AG08395 (cell line): Measurements from ENCODE around the gene SFMBT2.

Experiments used
- DNase-seq: peaks from one replicate; pipeline ENCODE4 v3.0.0; 2012; ENCODE audit warnings: mixed read lengths, low spot score

SFMBT2 gene

GRCh38 chr10:7364474-7364873 lies 46.4 kb downstream of the SFMBT2 start:
- DNase-seq, result no peak

DNA sequence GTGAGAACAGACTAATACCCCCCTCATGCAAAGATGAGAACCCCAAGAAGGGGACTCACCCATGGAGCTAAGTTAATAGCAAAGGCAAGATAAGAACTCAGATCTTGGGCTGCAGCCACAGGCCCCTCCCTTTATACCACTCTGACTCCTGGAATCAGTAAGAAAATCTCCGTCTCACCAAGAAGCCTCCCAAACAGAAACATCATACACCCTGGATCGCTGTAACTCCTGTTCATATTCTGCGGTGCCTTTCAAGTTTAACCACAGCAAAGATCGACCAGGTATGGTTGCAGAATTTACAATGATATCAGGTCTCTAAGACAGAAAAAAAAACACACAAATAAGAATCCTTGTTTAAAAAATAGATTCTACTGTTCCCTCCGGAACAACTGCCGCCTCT lies 47.1 kb downstream of the SFMBT2 start:
- DNase-seq, result no peak

DNA sequence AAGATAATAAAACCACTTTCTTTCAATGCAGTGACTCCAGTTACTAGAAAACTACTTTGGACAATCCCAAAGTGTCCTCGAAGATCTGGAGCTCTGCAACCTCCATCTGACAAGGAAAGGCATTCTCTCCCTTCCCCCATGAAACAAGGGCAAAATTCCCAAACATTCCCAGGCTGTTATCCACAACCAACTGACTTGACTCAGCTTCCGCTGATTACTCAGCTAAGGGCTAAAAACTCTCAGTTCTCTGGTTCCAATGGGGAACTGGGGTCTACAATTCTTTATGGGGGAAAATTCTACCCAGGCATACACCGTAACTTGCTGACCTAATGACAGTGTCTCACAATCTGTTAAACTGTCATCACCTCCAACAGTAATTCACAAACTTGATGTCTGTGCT lies 48.4 kb downstream of the SFMBT2 start:
- no peak for DNase-seq

GRCh38 chr10:7361316-7361715 lies 49.5 kb downstream of the SFMBT2 start:
- no peak for DNase-seq

- no peak for DNase-seq
Observed at GRCh38 chr10:7359954-7360353, 50.9 kb downstream of the SFMBT2 start.

DNA sequence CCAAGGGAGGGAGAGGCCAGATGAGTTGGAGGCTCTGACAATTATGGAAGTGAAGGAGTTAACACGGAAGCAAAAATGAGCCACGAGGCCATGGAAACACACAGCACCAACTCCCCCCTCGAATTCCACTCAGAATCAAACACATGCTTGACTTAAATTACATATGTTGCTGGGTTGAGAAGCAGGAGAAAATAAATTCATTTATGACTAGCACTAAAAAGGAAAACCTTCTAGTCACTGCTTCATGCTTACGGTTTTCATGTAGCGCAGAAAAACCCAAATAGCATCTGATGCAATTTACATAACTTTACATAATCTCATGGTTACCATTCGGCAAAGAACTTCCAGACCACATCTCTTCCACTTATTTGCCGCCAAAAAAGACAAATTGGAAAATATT lies 51.5 kb downstream of the SFMBT2 start:
- DNase-seq, result no peak

- no peak for DNase-seq
Observed at GRCh38 chr10:7357193-7357592, 53.6 kb downstream of the SFMBT2 start.

DNA sequence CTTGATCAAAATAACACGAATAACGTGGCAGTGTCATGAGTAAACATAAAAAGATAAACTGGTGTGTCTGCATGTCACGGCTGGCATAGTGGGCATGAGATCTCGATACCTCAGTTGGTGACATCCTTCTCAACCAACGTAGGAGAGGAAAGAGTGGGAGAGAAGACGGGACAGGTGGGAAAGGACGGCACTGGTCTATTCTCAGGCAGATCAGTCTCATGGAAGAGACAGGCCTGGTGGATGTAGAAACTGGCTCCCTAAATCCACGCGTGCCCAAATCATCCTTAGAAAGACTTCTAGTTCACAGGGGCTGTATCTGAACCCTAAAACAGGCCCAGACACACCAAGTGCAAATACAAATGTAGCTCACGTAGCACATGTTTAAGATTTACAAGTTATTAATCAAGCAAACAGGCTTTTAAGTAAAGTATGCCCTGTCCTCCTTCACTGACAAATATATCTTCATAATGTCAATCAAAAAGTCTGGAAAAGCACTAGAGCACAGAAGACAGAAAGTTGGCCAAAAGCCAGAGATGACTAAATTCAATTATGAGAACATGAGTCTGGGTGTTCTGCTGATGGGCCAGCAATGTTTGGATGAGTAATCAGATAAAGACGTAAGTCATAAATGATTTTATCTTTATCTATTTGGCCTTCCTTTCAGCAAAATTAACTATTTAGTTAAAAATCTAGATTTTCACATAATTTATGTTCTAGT lies 56.3 kb downstream of the SFMBT2 start:
- DNase-seq, result no peak

GRCh38 chr10:7351894-7352293 lies 58.9 kb downstream of the SFMBT2 start:
- no peak for DNase-seq

GRCh38 chr10:7350541-7351195 lies 60.2 kb downstream of the SFMBT2 start:
- no peak for DNase-seq

- no peak for DNase-seq
Observed at GRCh38 chr10:7345717-7346116, 65.1 kb downstream of the SFMBT2 start.

DNA sequence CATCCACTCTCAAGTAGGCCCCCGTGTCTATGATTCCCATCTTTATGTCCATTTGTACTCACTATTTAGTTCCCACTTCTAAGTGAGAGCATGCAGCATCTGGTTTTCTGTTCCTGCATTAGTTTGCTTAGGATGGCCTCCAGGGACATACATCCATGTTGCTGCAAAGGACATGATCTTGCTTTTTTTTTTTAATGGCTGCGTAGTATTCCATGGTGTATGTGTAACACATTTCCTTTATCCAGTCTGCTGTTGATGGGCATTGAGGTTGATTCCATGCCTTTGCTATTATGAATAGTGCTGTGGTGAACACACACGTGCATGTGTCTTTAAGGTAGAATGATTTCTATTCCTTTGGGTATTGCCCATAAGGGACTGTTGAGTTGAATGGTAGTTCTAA lies 67.8 kb downstream of the SFMBT2 start:
- no peak for DNase-seq

DNA sequence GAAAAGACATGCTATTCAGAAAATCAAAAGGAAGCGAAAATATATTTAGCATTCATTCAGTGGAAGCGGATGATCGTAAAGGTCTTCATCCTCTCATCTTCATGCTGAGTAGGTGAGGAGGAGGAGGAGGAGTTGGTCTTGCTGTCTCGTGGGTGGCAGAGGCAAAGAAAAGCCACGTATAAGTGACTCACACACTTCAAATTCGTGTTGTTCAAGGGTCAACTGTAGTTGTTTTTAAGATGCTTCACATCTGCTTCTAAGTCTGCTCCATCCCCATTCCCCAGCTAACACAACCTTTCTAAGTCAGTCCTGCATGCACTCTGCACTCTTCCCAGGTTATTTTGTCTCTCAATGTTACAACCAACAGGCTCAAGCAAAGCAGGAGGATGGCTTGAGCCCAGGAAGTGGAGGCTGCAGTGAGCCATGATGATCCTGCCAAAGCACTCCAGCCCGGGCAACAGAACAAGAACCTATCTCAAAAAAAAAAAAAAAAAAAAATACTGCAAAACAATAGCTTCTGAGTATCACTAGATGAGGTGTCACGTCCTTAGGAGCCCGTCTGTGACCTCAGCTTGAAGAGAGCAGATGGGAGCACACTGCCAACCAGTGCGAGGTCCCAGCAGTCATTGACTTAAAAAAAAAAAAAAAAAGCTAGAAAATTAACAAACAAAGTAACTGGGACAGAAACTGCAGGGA lies 70.5 kb downstream of the SFMBT2 start:
- DNase-seq, result no peak

DNA sequence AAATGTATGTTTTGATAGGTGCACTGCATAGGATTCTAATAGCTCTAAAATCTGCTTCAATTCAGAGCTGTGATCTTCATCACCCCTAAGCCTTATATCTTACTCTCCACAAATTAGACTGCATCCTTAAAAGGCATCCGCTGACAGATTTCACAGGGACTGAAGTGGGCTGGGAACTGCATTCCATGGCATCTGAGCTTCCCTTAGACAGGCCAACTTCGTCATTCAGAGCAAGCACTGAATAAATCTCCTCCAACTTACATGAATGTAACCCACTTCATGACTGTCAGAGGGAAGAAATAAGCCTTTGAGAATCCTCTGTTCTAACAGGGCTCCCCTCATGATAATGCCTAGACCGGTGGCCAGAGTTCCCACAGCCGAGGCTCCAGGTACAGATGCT lies 71.3 kb downstream of the SFMBT2 start:
- no peak for DNase-seq

- no peak for DNase-seq
Observed at GRCh38 chr10:7338469-7338868, 72.4 kb downstream of the SFMBT2 start.

DNA sequence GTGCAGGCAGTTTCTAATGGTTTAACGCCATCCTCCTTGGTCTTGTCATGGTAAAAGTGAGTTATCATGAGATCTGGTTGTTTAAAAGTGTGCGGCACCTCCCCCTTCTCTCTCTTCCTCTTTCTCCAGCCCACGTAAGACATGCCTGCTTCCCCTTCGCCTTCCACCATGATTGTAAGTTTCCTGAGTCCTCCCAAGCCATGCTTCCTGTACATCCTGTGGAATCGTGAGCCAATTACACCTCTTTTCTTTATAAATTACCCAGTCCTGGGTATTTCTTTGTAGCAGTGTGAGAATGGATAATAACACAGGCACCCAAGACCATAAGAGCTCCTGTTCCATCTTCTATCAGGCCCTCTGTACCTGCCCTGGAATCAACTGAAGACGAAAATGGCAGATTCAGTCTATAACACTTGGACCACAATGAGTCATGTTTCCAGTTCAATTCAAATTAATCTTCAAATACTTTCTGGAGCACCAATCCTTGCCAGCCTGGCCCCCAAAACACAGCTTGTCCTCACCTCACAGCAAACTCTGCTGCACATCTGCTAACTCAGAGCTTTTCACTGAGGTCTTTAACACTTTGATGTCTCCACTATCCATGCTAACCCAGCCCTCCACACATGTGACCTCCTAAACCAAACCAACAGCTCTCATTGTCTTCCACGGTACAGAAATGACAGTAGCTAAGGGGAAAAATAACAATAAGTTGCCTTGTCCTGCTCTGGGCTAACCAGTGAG lies 73.2 kb downstream of the SFMBT2 start:
- no peak for DNase-seq

DNA sequence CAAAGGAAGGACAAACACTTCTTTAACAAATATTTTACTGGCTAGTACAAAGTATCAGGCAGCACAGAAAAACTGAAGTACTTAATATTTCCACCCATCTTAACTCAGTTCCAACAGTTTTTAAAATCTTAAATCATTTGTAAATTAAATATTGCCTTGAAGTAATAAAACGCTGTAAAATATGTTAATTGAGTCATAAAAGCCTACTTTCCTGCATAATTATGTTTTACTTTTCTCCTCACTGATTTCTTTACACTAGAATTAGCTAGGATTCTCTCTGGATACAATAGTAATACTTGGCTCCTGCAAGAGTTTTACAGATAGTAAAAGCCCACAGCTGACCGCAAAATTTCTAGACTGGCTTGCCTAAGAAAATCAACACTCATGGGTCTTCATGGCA lies 74.9 kb downstream of the SFMBT2 start:
- no peak for DNase-seq

DNA sequence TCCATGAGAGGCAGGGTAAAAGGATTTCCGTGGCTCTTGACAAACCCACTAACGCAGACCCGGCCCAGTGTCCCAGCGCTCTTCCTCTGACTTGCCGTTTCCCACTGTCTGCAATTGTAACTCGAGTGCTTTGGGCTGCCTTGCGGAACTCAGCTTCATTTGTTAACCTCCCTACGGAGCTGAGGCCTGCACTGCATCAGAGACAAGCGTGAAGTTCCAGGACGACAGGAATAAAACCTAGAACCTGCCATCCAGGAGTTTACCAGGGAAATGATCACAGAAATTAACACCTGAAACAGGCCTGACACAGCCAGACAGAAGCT lies 76.2 kb downstream of the SFMBT2 start:
- no peak for DNase-seq

DNA sequence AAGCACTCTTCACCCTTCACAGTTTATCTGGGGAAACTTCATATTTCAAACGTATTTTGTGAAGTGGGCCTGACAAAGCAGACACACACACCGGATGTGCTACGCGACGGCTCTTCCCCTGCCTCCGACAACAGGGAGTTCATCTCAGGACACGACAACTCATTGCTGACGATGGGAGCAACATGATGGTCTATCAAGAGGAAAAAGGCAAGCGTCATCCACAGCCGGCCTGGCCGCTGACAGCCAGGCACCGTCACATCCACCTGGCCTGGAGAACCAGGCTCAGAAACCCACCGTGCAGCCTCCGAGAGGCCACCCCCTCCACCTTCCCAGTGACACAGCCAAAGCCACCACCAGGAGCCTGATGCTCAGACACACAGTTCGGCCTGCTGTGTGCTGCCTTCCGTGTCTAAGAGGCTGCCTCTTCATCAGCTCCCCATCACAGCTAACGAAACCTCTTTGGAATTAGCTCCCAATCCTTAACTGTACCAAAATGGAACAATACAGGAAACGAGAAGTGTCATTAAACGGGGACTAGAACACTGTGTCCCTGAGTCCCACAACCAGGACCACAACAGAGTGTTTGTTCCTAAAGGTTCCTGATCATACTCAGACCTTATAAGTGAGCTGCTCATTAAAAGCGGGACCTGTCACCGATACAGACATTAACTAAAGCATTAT lies 76.7 kb downstream of the SFMBT2 start:
- DNase-seq, result no peak

DNA sequence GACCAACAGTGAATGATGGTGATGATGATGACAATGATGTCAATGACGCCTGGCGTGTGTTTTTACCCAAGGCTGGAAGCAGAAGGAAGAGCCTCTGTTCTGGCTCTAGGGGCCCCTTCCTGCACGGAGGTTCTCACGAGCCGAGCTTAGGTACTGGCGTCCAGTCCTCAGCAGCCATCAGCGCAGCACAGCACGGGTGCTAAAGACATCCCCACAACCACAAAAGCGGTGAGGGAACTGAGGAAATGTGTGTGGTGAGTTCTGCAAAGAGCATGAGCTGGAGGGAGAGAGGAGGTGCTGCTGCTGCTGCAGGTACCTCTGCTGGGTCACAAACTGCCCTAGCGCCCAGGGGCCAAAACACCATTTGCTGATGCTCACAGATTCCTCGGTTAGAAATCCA lies 81.6 kb downstream of the SFMBT2 start:
- DNase-seq, result no peak

- no peak for DNase-seq
Observed at GRCh38 chr10:7327885-7328284, 82.9 kb downstream of the SFMBT2 start.

GRCh38 chr10:7322623-7323022 lies 88.2 kb downstream of the SFMBT2 start:
- DNase-seq, result no peak
